ENCODE data around the gene XIST. TPM values are rescaled to one million over a fixed set of nuclear protein-coding genes. Genes with fewer than 3 reads are reported as not detected.

Gene XIST
- total RNA-seq, 1 experiment from 2014 or later: 1.0 TPM

DNA sequence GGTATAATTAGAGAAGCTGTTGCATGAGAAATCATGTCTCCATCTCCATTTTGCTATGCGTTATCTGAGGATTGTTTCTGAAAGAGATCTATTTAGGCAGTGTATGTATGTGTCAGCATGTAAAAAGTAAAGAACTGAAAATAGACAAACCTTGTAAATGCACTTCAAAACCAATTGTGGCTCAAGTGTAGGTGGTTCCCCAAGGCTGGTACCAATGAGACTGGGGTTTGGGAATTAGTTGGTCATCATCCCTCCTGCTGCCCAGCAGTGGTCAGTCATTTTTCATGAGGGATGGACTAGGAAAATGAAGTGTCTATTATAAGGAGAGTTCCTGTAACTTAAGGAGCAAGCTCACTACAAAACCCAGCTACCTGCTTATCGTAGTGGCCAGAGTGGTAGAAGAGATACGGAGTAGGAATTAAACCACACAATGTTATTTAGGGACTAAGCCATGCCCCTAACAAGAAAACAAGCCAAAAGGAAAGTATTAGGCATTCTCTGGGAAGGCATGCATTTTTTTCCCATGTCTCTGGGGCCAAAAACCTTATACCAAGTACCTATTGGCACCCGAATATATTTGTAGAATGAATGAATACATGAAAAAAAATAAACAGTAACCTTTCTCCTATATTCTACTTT is 30.5 kb downstream of the XIST start:
- ATAC-seq: no peak
- H4K20me1 ChIP-seq (ENCODE audit: insufficient read depth): no peaks in the 10 kb centered on the region
- H3K9ac ChIP-seq (ENCODE audit: low read length): no peak overlapping the region
- POLR2A ChIA-PET: no interaction called here
- no peaks in the 10 kb centered on the region for H3K79me2 ChIP-seq (ENCODE audit: insufficient read depth, low read length)
- H3K9me2 ChIP-seq (ENCODE audit: insufficient read depth): no peaks in the 10 kb centered on the region
- no peak for TF ChIP-seq POLR2AphosphoS5 (IDR thresholded peaks at IDR 0.05; ENCODE audit: low read depth, low read length)
- TF ChIP-seq SIN3A (IDR thresholded peaks at IDR 0.05; ENCODE audit: low read depth): no peak
- TF ChIP-seq, protein P1, sequence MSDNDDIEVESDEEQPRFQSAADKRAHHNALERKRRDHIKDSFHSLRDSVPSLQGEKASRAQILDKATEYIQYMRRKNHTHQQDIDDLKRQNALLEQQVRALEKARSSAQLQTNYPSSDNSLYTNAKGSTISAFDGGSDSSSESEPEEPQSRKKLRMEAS (IDR thresholded peaks at IDR 0.05): no peak
- no peak for TF ChIP-seq FOSL1 (IDR thresholded peaks at IDR 0.05; ENCODE audit: low read depth)
- TF ChIP-seq CEBPB (IDR thresholded peaks at IDR 0.05; ENCODE audit: low read depth): no peak
- no peak for TF ChIP-seq ELF1 (IDR thresholded peaks at IDR 0.05; ENCODE audit: borderline replicate concordance, low read depth)
- TF ChIP-seq SP1 (IDR thresholded peaks at IDR 0.05; ENCODE audit: low read depth): no peak
- TF ChIP-seq, protein P2, sequence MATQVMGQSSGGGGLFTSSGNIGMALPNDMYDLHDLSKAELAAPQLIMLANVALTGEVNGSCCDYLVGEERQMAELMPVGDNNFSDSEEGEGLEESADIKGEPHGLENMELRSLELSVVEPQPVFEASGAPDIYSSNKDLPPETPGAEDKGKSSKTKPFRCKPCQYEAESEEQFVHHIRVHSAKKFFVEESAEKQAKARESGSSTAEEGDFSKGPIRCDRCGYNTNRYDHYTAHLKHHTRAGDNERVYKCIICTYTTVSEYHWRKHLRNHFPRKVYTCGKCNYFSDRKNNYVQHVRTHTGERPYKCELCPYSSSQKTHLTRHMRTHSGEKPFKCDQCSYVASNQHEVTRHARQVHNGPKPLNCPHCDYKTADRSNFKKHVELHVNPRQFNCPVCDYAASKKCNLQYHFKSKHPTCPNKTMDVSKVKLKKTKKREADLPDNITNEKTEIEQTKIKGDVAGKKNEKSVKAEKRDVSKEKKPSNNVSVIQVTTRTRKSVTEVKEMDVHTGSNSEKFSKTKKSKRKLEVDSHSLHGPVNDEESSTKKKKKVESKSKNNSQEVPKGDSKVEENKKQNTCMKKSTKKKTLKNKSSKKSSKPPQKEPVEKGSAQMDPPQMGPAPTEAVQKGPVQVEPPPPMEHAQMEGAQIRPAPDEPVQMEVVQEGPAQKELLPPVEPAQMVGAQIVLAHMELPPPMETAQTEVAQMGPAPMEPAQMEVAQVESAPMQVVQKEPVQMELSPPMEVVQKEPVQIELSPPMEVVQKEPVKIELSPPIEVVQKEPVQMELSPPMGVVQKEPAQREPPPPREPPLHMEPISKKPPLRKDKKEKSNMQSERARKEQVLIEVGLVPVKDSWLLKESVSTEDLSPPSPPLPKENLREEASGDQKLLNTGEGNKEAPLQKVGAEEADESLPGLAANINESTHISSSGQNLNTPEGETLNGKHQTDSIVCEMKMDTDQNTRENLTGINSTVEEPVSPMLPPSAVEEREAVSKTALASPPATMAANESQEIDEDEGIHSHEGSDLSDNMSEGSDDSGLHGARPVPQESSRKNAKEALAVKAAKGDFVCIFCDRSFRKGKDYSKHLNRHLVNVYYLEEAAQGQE (IDR thresholded peaks at IDR 0.05; ENCODE audit: low read depth): no peak
- no peak for TF ChIP-seq EGR1 (IDR thresholded peaks at IDR 0.05; ENCODE audit: low read depth)
- no peak for TF ChIP-seq YY1 (IDR thresholded peaks at IDR 0.05; ENCODE audit: extremely low read depth, insufficient replicate concordance, low read depth, low read length)
- TF ChIP-seq, protein P3, sequence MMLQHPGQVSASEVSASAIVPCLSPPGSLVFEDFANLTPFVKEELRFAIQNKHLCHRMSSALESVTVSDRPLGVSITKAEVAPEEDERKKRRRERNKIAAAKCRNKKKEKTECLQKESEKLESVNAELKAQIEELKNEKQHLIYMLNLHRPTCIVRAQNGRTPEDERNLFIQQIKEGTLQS (IDR thresholded peaks at IDR 0.05): no peak
- no peak for TF ChIP-seq ZFX (IDR thresholded peaks at IDR 0.05)
- TF ChIP-seq EZH2 (IDR thresholded peaks at IDR 0.05): no peak
- TF ChIP-seq, protein P4, sequence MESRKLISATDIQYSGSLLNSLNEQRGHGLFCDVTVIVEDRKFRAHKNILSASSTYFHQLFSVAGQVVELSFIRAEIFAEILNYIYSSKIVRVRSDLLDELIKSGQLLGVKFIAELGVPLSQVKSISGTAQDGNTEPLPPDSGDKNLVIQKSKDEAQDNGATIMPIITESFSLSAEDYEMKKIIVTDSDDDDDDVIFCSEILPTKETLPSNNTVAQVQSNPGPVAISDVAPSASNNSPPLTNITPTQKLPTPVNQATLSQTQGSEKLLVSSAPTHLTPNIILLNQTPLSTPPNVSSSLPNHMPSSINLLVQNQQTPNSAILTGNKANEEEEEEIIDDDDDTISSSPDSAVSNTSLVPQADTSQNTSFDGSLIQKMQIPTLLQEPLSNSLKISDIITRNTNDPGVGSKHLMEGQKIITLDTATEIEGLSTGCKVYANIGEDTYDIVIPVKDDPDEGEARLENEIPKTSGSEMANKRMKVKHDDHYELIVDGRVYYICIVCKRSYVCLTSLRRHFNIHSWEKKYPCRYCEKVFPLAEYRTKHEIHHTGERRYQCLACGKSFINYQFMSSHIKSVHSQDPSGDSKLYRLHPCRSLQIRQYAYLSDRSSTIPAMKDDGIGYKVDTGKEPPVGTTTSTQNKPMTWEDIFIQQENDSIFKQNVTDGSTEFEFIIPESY (IDR thresholded peaks at IDR 0.05; ENCODE audit: extremely low read depth, insufficient replicate concordance, low read length): no peak
- TF ChIP-seq RAD21 (IDR thresholded peaks at IDR 0.05; ENCODE audit: low read depth): no peak
- TF ChIP-seq POLR2A (IDR thresholded peaks at IDR 0.05; ENCODE audit: borderline replicate concordance, extremely low read depth, insufficient read depth, insufficient read length): no peak
- no peak for TF ChIP-seq ZNF274 (IDR thresholded peaks at IDR 0.05; ENCODE audit: low read depth, low read length)
- no peak for TF ChIP-seq SRF (IDR thresholded peaks at IDR 0.05; ENCODE audit: low read depth)
- no peaks in the 10 kb centered on the region for H3K4me1 ChIP-seq (ENCODE audit: control insufficient read depth in 1 of 2, insufficient read depth in 2 of 2, low read length in 2 of 2)
- H3K27me3 ChIP-seq (ENCODE audit: insufficient read depth, low read length): no peaks in the 10 kb centered on the region; the same call in 1 of the 2 replicates
- no peak for DNase-seq (ENCODE audit: low read depth, low spot score)
- no peak overlapping the region for H3K4me3 ChIP-seq (replicated peaks in 1 of 2; ENCODE audit: low read depth in 1 of 2, low read length in 2 of 2)
- H2AFZ ChIP-seq (ENCODE audit: low read depth, low read length, poor library complexity, severe bottlenecking): no peak overlapping the region
- no peaks in the 10 kb centered on the region for H3K9me3 ChIP-seq (ENCODE audit: control insufficient read depth in 1 of 2, insufficient read depth in 1 of 2, low read depth in 1 of 2, low read length in 2 of 2)
- no peak overlapping the region for H3K27ac ChIP-seq (ENCODE audit: low read depth, low read length)
- H3K4me2 ChIP-seq (ENCODE audit: low read length): no peak overlapping the region
- CTCF ChIA-PET: no interaction called here
- H3K36me3 ChIP-seq (ENCODE audit: control insufficient read depth in 1 of 2, insufficient read depth in 2 of 2, low read length in 2 of 2): no peaks in the 10 kb centered on the region
- BruUV-seq (replicated peaks): no TSS peak
- RAD21 ChIA-PET (ENCODE audit: low non-redundant PET in 1 of 2, low total read pairs in 2 of 2, uncharacterized antibody in 2 of 2, unreplicated experiment in 2 of 2): no interaction called here
- intact Hi-C loops (cut with micrococcal nuclease): no loop called here

All from HCT116 (cell line).